Brain microvascular endothelial cell (primary cell): ENCODE data around the gene DNAJC7.

Experiments used
- DNase-seq: peaks from one replicate; pipeline ENCODE4 v3.0.0-alpha.2; 2020
- H3K27ac ChIP-seq: fragments of 250-450 bp; sonication (Bioruptor Pico); 2 replicates; pipeline ENCODE4 v1.5.1; 2020; ENCODE audit warnings: mild to moderate bottlenecking, moderate library complexity
- H3K27me3 ChIP-seq: fragments of 250-450 bp; sonication (Bioruptor Pico); replicated peaks from 2 replicates; pipeline ENCODE4 v1.5.1; 2020; ENCODE audit warnings: mild to moderate bottlenecking
- H3K36me3 ChIP-seq: fragments of 250-450 bp; sonication (Bioruptor Pico); replicated peaks from 2 replicates; pipeline ENCODE4 v1.5.1; 2020; ENCODE audit warnings: mild to moderate bottlenecking
- H3K4me3 ChIP-seq: 2 replicates; pipeline ENCODE4 v1.5.1; 2011; ENCODE audit warnings: low read depth, mild to moderate bottlenecking, control low read depth, low read length, moderate library complexity
- CTCF ChIP-seq: IDR thresholded peaks from 2 replicates; pipeline ENCODE4 v1.5.1; 2011; ENCODE audit warnings: low read depth, mild to moderate bottlenecking, moderate library complexity, low read length, control low read depth, inconsistent platforms; ENCODE audit errors: missing control alignments
- in situ Hi-C: cut with HindIII; loops from 2 replicates; pipeline ENCODE4 v1.10.0; 2017; ENCODE audit warnings: low sequenced_read_pairs, low pct_ligation_motif_present

Gene DNAJC7

GRCh38 chr17:41986634-41987033, 30.6 kb downstream of the DNAJC7 start:
- H3K27ac ChIP-seq: no peak overlapping the region
- in situ Hi-C loops: no loop called here
- H3K36me3 ChIP-seq: peaks cover 71% of the 10 kb centered on the region
- no peaks in the 10 kb centered on the region for H3K27me3 ChIP-seq
- no peak overlapping the region for H3K4me3 ChIP-seq
- DNase-seq: no peak
- no peak for TF ChIP-seq CTCF

- no peak for DNase-seq
- no peak for TF ChIP-seq CTCF
- H3K4me3 ChIP-seq: no peak overlapping the region
- no peak overlapping the region for H3K27ac ChIP-seq
- in situ Hi-C loops: no loop called here
- peaks cover 75% of the 10 kb centered on the region for H3K36me3 ChIP-seq
- H3K27me3 ChIP-seq: no peaks in the 10 kb centered on the region
Observed at GRCh38 chr17:41985919-41986318, 31.3 kb downstream of the DNAJC7 start.

- H3K27me3 ChIP-seq: no peaks in the 10 kb centered on the region
Observed at GRCh38 chr17:41984454-41984853, 32.8 kb downstream of the DNAJC7 start.

GRCh38 chr17:41982026-41982760, 35.0 kb downstream of the DNAJC7 start:
- in situ Hi-C loops: no loop called here
- DNase-seq: no peak
- Histone ChIP-seq H3K27me3 (no peaks in the 10 kb centered on the region), H3K27ac (no peak overlapping the region), H3K36me3 (peaks cover 72% of the 10 kb centered on the region), H3K4me3 (no peak overlapping the region)
- TF ChIP-seq CTCF: no peak

More at GRCh38 chr17:41984454-41984853, 32.8 kb downstream of the DNAJC7 start:
- in situ Hi-C loops: no loop called here
- Histone ChIP-seq H3K36me3 (peaks cover 75% of the 10 kb centered on the region), H3K4me3 (no peak overlapping the region), H3K27ac (no peak overlapping the region)
- no peak for TF ChIP-seq CTCF
- no peak for DNase-seq

GRCh38 chr17:41977991-41978390, 39.2 kb downstream of the DNAJC7 start:
- in situ Hi-C loops: no loop called here
- peaks cover 90% of the 10 kb centered on the region for H3K36me3 ChIP-seq
- DNase-seq: no peak

More at GRCh38 chr17:41977991-41978390, 39.2 kb downstream of the DNAJC7 start:
- H3K4me3 ChIP-seq: no peak overlapping the region
- H3K27ac ChIP-seq: no peak overlapping the region
- TF ChIP-seq CTCF: no peak
- no peaks in the 10 kb centered on the region for H3K27me3 ChIP-seq
